Measurements from ENCODE around the gene UMODL1.

The UMODL1 gene, protein sequence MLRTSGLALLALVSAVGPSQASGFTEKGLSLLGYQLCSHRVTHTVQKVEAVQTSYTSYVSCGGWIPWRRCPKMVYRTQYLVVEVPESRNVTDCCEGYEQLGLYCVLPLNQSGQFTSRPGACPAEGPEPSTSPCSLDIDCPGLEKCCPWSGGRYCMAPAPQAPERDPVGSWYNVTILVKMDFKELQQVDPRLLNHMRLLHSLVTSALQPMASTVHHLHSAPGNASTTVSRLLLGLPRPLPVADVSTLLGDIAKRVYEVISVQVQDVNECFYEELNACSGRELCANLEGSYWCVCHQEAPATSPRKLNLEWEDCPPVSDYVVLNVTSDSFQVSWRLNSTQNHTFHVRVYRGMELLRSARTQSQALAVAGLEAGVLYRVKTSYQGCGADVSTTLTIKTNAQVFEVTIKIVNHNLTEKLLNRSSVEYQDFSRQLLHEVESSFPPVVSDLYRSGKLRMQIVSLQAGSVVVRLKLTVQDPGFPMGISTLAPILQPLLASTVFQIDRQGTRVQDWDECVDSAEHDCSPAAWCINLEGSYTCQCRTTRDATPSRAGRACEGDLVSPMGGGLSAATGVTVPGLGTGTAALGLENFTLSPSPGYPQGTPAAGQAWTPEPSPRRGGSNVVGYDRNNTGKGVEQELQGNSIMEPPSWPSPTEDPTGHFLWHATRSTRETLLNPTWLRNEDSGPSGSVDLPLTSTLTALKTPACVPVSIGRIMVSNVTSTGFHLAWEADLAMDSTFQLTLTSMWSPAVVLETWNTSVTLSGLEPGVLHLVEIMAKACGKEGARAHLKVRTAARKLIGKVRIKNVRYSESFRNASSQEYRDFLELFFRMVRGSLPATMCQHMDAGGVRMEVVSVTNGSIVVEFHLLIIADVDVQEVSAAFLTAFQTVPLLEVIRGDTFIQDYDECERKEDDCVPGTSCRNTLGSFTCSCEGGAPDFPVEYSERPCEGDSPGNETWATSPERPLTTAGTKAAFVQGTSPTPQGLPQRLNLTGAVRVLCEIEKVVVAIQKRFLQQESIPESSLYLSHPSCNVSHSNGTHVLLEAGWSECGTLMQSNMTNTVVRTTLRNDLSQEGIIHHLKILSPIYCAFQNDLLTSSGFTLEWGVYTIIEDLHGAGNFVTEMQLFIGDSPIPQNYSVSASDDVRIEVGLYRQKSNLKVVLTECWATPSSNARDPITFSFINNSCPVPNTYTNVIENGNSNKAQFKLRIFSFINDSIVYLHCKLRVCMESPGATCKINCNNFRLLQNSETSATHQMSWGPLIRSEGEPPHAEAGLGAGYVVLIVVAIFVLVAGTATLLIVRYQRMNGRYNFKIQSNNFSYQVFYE

DNA sequence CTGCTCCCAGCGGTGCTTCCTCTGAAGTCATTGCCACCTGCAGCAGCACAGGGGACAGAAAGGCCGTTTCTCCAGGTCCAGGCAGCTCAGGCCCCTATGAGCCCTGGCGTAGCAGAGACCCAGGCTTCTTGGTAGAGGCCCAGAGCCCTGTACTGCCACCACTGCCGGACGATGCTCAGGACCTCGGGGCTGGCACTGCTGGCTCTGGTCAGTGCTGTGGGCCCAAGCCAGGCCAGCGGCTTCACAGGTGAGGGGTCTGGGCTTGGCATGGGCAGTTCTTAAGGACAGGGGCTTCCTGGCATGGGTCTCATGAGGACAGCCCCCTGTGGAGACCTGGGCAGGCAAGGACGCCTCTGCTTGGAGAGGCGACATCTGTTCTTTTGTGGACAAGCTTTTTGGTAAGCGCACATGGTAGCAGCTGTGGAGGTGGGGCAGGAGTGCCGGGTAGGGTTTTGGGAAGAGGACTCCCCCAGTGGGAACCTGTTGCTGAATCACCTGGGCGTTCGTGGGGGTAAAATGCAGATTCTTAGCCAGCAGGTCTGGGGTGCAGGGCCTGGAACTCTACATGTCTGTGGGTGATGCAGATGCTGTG is at the start of gene UMODL1:
Gene UMODL1, plus strand, starts transcription at position 172 of the 592 bp plus-strand sequence. Its CDS starts 0 bp downstream, at position 172.
- no peak within 1 kb of the TSS for H3K27ac ChIP-seq
- TF ChIP-seq ZFX (IDR thresholded peaks at IDR 0.05) = no peak
- TF ChIP-seq, protein P1, sequence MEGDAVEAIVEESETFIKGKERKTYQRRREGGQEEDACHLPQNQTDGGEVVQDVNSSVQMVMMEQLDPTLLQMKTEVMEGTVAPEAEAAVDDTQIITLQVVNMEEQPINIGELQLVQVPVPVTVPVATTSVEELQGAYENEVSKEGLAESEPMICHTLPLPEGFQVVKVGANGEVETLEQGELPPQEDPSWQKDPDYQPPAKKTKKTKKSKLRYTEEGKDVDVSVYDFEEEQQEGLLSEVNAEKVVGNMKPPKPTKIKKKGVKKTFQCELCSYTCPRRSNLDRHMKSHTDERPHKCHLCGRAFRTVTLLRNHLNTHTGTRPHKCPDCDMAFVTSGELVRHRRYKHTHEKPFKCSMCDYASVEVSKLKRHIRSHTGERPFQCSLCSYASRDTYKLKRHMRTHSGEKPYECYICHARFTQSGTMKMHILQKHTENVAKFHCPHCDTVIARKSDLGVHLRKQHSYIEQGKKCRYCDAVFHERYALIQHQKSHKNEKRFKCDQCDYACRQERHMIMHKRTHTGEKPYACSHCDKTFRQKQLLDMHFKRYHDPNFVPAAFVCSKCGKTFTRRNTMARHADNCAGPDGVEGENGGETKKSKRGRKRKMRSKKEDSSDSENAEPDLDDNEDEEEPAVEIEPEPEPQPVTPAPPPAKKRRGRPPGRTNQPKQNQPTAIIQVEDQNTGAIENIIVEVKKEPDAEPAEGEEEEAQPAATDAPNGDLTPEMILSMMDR (conservative IDR thresholded peaks at IDR 0.05) = no peak

DNA sequence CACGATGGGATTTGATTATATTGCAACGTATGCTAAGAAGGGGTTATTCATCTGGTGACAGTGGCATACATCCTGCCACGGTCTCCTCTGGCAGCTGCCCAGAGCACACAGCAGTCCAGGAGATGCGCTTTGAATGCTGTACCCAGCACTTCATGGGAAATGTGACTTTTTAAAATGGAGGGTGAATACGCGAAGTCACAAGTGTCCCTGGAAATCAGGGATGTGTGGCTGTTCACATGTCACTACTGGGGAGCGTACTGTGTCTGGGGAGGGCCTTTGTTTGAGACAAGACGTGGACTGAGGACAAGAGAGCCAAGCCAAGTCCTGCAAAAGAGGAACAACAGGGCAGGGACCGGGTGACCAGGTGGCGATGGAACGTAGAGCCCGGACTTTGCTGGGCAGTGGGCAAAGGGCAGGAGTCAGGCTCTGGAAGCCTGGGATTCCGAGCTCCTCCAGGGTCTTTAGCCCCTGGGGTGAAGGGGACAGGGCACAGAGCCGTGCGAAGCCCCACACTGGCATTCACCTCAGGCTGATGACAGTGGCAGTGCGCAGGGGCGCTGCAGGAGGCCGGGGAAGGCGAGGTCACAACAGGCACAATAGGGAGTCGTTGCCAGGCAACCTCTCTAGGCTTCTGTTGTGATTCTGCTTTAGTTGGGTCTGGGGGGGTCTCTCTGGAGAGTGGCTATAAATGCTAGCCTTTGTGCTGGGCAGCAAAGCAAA is 49.6 kb upstream of the UMODL1 start:
- H3K27ac ChIP-seq = no peak overlapping the region

DNA sequence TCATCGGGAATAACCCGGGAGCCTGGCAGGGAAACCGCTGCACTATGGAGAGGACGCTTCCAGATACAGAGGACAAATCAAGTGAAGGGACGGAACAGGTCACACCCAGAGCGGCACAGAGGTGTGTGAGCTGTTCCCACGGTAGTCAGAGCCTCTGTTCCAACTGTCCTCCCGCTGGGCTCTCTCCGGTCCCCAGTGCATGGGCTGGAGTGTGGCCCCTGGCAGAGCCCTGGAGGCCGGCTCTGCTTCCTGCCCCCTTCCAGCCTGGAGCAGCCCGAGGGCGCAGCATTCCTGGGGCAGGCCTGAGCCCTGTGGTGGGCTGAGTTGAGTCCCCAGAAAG is 49.1 kb upstream of the UMODL1 start:
- no peak overlapping the region for H3K27ac ChIP-seq
- TF ChIP-seq ZFX (IDR thresholded peaks at IDR 0.05) = no peak
- TF ChIP-seq, protein P1 (conservative IDR thresholded peaks at IDR 0.05) = no peak

More for the DNA sequence above, 49.6 kb upstream of the UMODL1 start:
- no peak for TF ChIP-seq ZFX (IDR thresholded peaks at IDR 0.05)

DNA sequence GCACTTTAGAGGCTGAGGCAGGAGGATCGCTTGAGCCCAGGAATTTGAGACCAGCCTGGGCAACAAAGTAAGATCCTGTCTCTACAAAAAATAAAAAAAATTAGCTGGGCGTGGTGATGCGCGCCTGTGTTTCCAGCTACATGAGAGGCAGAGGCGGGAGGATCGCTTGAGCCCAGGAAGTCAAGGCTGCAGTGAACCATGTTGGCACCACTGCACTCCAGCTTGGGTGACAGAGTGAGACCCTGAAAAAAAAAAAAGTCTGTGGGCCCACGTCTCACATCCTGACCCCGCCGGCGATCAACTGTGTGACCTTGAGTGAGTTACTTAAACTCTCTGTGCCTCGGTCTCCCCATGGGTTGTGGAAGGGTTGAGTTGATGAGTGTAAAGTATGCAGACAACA is 48.2 kb upstream of the UMODL1 start:
- TF ChIP-seq, protein P1 (conservative IDR thresholded peaks at IDR 0.05) = no peak
- TF ChIP-seq ZFX (IDR thresholded peaks at IDR 0.05) = no peak
- H3K27ac ChIP-seq = no peak overlapping the region

DNA sequence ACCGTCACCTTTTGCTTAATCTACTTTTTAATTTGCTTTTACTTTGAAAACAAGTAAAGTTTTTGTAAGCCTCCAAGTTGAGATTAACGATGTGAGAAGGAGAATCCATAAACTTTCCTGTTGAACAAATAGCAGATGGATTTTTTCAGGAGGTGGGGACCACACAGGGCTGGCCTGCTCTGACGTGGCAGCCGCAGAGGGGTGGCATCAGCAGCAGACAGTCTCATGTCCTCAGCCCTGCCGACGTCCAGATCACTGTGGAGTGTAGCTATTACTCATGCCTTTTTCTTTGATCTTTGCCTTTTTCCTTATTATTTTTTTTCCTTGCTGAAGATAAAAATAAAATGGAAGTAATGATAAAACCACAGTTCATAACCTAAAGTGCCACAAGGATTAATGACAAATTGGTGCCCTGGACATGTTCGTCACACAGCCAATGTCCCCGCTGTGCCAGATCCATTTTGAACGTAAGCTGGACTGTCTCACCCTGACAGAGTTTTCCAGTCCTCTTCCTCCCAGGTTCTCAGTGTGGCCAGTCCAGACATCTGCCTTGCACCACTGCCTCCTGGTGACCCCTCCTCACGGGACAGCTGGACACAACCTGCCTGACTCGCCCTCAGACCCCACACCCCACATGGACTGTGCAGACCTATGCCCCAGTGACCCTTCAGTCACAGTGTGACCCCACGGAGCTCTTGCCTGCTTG is 45.6 kb upstream of the UMODL1 start:
- TF ChIP-seq, protein P1 (conservative IDR thresholded peaks at IDR 0.05) = no peak
- no peak for TF ChIP-seq ZFX (IDR thresholded peaks at IDR 0.05)
- H3K27ac ChIP-seq = no peak overlapping the region

DNA sequence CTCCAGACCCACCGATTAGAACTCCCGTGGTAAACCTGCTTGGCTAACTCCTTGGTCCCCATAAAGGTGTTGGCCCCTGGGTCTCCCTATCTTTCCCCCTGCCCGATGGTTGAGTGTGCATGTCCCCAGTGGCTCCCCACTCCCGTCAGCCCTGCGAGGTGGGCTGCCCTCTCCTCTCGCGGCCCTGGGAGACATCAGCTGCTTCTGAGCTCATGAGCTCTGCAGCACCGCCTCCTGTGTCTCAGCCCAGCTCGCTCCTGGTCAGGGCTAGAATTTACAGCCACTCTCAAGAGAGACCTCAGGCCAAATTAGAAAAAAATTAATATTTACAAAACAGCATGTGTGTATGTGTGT is 45.1 kb upstream of the UMODL1 start:
- no peak overlapping the region for H3K27ac ChIP-seq
- TF ChIP-seq, protein P1 (conservative IDR thresholded peaks at IDR 0.05) = no peak
- no peak for TF ChIP-seq ZFX (IDR thresholded peaks at IDR 0.05)
